Central memory CD4-positive, alpha-beta T cell (primary cell): ENCODE data around the gene ENOX1.

Source experiments
- DNase-seq: peaks from one replicate; pipeline ENCODE4 v3.0.0; 2022

Gene ENOX1

GRCh38 chr13:43271152-43271551 is 515.6 kb downstream of the ENOX1 start:
- DNase-seq = no peak

- DNase-seq = no peak
These were observed 516.5 kb downstream of the ENOX1 start for GRCh38 chr13:43270130-43270830.

- DNase-seq = no peak
These were observed 517.7 kb downstream of the ENOX1 start for GRCh38 chr13:43269037-43269481.

GRCh38 chr13:43268632-43269031 is 518.1 kb downstream of the ENOX1 start:
- DNase-seq = no peak

- DNase-seq = no peak
These were observed 518.9 kb downstream of the ENOX1 start for GRCh38 chr13:43267916-43268315.

- DNase-seq = no peak
These were observed 519.7 kb downstream of the ENOX1 start for GRCh38 chr13:43266936-43267615.

- no peak for DNase-seq
These were observed 521.7 kb downstream of the ENOX1 start for GRCh38 chr13:43265028-43265427.

GRCh38 chr13:43264458-43264857 is 522.3 kb downstream of the ENOX1 start:
- no peak for DNase-seq

GRCh38 chr13:43263047-43263446 is 523.7 kb downstream of the ENOX1 start:
- DNase-seq = no peak

GRCh38 chr13:43260999-43261398 is 525.8 kb downstream of the ENOX1 start:
- no peak for DNase-seq

- DNase-seq = no peak
These were observed 528.0 kb downstream of the ENOX1 start for GRCh38 chr13:43258771-43259170.

GRCh38 chr13:43257765-43258164 is 529.0 kb downstream of the ENOX1 start:
- DNase-seq = no peak

- no peak for DNase-seq
These were observed 534.8 kb downstream of the ENOX1 start for GRCh38 chr13:43251961-43252360.

GRCh38 chr13:43246382-43246781 is 540.4 kb downstream of the ENOX1 start:
- no peak for DNase-seq

GRCh38 chr13:43245374-43245964 is 541.3 kb downstream of the ENOX1 start:
- no peak for DNase-seq

- no peak for DNase-seq
These were observed 542.3 kb downstream of the ENOX1 start for GRCh38 chr13:43244481-43244880.

GRCh38 chr13:43243711-43244110 is 543.1 kb downstream of the ENOX1 start:
- DNase-seq = no peak

- no peak for DNase-seq
These were observed 544.7 kb downstream of the ENOX1 start for GRCh38 chr13:43242040-43242439.

- DNase-seq = no peak
These were observed 546.5 kb downstream of the ENOX1 start for GRCh38 chr13:43240278-43240677.

- no peak for DNase-seq
These were observed 547.4 kb downstream of the ENOX1 start for GRCh38 chr13:43239275-43239840.

- no peak for DNase-seq
These were observed 548.3 kb downstream of the ENOX1 start for GRCh38 chr13:43238341-43239083.

- DNase-seq = no peak
These were observed 549.2 kb downstream of the ENOX1 start for GRCh38 chr13:43237616-43238015.

GRCh38 chr13:43235028-43235427 is 551.7 kb downstream of the ENOX1 start:
- no peak for DNase-seq
